A204.1 (cell line): ENCODE results near the gene CERS6.

Experiments used
- FAIRE-seq: peaks from 2 replicates; lab custom pipeline; 2012; peaks lifted over from hg19 to GRCh38; lab: Jason Lieb, UNC

Gene CERS6

DNA sequence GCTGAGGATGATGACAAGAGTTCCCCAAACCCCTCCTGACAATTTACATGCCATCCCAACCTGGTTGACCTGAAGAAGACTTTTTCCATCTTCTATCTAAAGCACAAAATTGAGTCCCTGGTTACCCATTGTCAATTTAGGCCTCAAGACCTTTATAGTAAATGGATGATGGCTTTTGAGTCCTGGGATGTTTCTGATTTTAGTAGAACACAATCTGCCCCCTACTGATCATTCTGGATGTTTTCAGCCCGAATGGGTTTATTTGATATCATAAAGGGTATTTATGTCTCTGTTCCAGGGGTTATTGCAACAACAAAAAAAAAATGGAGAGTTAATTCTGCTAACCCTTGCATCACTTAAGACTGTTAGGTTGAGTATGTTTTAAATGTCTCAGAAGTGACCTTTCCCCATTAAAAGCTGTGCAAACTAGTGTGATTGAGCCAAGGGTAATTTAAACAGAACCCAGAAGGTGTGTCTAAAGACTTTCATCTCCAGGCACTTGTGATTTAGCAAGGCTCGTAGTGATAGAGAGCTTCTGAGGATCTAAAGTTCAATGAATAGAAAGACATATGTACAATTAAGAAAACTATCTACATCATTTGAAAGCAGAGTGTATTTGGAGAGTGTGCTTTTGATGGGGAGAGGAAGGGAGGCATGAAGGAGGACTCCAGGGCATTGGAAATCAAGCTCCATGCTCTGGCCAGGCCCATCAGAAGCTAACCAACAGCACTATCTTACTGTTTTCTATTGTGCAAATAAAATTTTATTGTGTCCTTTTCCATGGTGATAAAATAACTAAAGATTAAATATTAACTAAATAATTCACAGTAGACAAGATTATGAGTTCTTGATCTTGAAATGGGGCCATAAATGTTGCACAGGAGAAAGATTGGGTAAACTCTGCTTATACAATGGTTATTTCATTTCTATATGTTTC is 249.7 kb downstream of the CERS6 start:
- no peak for FAIRE-seq

DNA sequence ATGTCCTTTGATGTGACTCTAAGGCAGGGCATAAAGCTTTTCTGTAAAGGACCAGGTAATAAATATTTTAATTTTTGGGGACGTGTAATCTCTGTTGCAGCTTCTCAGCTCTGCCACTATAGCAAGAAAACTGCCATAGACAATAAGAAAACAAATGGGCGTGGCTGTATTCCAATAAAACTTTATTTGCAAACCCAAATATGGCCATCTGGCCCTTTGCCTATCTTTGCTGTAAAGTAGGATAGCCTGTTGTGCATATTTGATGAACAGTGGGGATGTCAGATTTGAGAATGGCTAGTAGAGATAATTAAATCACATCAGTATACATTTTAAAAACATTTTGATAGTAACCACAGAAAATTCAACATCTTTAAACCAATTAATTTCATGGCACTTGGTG is 250.7 kb downstream of the CERS6 start:
- no peak for FAIRE-seq

DNA sequence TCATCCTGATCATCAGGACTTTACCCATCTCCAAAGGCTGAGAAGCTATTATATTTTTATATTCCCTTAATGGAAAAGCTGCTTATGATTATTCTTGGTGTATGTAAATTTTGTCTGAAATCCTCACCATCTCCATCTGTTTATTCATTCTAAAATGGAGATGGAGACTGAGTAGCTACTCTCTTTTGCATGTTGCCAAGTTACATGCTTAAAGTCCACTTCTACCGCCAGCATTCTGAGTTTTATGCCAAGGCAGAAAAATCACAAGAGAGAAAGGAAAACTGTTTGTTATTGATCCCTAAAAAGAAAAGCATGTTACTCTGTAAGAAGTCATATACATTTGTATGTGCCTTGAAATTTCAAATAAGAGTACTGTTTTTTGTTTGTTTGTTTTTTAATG is 252.0 kb downstream of the CERS6 start:
- no peak for FAIRE-seq

DNA sequence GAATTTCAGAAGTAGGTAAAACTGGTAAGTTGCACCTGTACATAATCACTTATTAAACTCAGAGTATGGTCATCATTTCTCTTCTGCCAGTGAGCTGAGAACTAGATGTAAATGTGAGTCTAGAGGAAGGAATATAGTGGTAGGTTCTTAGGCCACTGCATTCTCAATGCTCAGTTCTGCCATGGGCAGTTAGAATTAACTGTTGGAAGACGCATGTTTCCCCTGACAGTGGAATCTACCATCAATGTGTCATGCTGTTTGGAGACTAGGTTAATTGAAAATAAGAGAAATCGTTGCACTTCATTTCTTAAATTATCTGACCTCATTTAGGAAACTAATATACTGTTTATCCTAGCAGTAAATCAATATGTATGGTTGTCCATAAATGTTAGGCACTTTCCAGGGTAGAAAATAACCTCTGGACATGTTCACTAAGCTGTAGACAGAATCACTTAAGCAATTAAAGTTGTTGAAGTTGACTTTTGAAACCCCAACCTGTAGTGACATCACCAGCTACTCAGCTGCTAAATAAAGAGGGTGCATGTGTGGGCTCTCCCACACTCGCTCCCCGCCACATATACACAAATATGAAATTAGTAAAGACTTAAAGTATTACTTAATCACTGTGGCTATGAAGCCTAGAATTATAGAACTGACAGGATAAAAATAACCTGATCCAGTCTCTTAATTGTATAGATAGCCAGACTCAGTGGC is 254.8 kb downstream of the CERS6 start:
- no peak for FAIRE-seq

DNA sequence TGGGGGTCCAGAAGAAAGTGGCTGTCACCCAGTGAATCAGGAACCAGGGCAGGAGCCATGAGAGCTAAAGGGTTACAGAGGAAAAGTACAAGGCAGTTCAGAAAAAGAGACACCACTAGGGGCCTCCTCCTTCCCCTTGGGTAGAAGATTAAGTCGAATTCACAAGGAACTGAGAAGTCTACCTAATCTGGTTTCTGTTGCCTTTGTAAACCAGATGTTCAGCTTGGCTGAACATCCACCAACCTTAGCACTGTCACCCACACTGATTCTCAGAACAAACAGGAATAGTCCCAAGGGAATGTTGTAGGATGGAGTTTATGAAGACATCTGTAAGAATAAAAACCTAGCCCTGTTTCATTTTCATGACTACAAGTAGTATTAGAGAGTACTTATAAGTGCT is 256.0 kb downstream of the CERS6 start:
- no peak for FAIRE-seq

DNA sequence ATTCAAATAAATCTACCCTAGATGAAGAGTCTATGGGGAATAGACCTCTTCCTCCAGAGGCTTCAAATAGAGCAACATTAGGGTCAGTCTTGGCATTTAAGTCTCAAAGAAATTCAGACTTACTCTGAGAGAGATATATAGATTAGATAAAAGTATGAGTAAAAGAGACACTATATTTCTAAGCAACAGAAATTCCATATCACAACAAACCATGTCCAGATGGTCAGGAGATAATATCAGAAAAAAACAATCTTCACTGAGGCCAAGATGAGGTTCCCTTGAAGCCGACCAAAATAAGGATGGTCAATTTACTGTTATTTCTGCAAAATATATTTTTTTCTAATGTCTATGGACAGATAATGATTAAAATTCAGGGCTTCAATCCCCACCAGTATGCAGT is 257.3 kb downstream of the CERS6 start:
- no peak for FAIRE-seq

DNA sequence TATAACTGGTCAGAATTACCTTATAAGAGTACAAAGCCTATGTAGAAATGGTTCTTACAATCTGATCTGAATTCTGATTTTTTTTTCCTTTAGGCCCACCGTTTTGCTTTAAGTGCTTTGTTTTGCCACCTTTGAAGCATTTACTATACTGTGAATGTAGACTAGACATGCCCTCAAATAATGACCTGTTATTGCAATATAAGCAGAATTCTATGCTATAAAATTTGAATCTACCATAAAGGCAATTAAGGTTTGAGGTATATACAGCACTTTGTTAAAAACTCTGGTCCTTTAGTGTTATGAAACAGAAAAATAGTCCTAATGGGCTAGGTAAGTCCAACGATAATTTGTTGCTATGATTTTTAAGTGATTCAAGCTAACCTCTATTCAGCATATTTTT is 259.8 kb downstream of the CERS6 start:
- no peak for FAIRE-seq

DNA sequence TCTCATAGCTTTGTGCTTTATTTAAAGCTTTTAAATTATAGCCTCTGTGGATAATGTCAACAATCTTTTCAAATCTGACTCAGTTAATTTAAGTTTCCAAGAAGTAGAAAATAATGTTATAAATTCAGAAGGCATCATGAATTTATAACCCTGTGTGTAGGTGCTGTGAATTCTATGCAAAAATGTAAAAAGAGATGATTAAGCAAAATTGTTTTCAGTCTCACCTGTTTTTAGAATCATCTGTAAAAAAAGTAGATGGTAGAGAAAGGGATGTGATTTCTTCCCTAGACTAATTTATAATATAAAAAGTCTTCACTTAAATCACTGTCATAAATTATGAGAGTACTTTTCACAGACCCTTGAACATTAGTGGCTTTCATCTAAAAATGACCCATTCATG is 260.8 kb downstream of the CERS6 start:
- no peak for FAIRE-seq

DNA sequence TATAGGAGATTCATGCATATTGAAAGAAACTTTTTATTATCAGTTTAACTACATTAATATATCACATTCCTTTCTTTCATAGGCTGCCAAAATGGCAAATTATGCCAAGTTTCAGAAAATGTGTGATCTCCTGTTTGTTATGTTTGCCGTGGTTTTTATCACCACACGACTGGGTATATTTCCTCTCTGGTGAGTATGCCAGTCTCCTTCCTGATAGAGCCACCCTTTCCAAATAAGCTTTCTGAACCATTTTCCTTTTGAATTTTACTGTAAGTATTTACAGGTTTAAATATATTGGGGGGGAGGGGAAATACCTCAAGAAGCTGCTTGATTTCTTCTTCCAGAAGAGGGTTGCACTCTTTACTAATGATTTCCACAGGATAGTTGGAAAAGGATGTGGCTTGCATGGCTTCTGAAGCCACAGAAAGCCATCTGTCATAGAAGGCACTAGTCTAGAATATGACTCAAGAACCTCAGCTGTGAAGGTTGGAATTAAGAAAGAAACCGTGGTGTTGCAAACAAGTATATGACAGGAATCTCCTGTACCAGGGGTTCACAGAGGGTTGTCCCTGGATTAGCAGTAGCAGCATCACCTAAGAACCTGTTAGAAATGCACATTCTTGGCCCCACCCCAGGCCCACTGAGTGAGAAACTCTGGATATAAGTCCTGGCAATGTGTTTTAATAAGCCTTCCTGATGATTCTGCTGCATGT is 261.9 kb downstream of the CERS6 start:
- FAIRE-seq, result no peak

DNA sequence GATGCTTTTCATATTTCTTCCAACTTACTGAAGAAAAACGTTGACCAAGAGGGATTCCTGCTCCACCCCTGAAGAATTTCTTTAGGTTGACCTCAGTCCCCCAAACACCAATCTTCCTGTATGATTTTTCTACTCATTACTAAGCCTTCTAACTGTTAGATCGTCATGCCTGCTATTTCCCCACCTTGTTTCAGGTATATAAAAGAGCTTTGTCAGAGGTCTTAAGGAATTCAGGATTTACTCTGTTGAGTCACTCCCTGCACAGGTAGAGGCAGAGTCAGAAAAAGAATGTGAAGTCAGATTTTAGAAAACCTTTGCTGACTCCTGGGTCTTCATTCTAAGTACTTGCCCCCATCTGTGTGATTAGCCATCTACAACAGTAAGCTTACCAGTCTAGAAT is 262.6 kb downstream of the CERS6 start:
- FAIRE-seq, result no peak

DNA sequence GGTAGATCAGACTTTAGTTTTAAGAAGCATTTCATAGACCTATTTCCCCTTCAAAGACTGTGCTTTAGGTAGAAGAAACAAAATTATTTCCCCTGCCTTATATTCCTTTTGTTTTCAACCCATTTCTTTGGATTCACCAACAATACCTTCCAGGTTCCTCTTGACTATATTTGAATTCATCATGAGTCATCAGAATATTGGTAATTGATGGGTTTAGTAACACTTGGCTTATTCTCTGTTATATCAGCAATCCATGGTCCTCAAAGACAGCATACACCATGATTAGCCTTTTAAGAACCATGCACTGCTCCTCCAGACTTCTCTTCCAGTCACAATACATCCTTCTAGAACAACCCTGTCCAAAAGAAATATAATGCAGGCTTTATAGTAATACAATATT is 263.4 kb downstream of the CERS6 start:
- no peak for FAIRE-seq

DNA sequence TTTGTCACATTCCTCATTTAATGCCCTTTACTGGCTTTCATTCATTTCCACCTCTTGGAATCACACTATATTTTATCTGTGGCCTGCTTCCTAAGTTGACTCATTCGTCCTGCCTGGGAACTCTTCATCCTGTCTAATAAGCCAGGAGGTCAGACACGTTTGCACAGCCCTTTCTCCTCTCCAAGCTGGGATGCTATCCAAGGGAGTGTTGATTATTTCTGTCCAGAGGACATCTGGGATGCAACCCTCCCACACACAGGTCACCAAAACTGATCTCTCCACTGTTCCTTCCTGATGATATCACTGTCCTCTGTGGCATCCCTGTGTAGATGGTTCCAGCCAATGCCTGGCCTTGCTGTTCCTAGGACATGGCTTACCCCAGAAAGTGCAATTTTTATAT is 266.5 kb downstream of the CERS6 start:
- no peak for FAIRE-seq

DNA sequence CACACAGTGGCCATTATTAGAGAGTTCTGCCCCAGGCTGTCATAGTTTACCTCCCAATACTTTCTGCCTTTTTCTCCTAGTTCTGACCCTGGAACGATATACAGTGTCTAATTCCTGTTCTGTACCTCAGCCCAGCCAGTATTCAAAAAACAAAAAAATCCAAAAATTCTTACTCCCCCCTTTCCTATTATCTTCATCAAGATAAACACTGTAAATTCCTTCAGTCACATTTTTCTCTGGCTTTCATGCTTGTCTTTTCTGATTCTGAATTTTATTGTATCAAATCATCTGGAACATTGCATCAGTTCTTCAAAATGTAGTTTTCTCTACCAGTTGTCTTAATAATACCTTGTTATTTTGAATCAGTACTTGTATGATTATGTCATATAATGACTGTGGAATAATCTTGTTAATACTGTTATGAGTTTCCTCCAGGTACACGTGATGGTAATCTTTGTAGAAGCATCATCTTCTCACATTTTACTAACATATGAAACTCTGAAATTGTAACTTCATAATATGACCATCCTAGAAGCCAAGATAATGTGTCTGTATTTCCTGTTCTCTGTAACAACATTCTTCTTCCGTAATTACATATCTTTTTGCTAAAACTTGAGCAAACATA is 267.3 kb downstream of the CERS6 start:
- no peak for FAIRE-seq

DNA sequence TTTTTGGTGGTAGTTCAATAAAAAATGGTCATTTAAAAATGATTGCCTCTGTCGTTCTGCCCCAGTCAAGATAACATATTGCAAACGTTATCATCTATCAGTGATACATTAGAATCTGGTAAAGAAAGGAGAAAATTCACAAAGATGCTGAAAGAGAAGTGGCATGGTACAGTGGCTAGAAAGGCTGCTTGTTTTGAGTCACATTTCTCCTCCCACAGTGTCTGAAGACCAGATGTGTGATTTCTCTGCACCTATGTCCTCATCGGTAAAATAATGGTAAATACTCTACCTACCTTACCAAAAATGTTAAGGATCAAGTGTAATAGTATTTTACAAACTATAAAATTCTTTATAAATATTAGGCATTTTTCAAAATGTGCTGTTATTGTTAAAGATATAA is 270.3 kb downstream of the CERS6 start:
- FAIRE-seq, result no peak

DNA sequence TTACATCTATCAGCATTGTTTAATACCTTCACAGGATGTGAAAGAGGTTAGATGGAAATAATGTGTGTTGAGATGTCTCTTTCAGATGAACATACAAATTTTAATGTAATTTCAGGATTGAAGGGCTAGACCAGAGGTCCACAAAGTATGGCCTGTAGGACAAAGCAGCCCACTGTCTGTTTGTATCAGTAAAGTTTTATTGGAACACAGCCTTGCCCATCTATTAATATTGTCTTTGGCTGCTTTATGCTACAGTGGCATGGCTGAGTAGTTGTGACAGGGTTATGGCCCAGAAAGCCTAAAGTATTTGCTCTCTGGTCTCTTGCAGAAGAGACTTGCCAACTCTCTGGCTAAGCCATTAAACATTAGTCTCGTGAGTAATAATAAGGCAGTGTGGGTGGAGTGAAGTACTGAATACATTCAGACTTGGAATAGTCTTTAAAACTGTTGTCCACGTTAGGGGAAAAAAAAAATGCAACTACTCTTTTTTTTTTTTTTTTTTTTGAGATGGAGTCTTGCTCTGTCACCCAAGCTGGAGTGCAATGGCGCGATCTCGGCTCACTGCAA is 271.9 kb downstream of the CERS6 start:
- no peak for FAIRE-seq

DNA sequence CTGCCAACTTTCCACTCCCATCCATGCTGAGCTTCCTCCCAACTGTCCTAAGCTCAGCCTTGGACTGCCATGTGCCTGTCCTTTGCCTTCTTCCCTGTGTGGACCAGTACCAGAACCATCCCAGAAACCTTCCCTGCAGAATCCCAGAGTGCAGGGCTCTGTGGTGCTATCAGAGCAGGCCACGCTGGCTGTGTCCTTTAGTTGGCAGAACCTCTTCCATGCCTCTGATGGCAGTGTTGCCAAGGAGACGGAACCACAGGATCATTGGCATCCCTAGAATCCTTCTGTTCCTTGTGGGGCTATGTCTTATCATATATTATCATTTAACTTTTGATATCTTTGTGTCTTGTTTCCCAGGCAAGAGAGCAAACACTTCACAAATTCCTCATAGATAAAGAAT is 273.4 kb downstream of the CERS6 start:
- FAIRE-seq, result no peak

DNA sequence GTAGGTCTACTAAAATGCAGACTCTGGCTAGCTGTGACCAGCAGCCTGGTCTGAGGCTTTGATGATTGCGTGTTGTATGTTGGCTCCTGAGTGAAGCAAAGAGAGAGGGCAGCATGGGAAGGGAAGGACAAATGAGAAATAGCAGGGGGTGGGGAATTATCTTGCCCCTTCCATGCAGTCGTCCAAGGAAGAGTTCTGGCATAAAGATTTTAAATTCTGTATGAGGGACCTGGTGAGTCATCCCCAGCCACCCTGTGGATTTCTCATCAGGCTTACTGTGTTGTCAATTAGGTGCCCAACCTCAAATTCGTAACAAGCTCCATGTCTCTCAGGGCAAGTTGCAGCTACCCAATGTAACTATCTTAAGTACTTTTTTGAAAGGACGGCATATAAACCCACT is 274.3 kb downstream of the CERS6 start:
- no peak for FAIRE-seq

DNA sequence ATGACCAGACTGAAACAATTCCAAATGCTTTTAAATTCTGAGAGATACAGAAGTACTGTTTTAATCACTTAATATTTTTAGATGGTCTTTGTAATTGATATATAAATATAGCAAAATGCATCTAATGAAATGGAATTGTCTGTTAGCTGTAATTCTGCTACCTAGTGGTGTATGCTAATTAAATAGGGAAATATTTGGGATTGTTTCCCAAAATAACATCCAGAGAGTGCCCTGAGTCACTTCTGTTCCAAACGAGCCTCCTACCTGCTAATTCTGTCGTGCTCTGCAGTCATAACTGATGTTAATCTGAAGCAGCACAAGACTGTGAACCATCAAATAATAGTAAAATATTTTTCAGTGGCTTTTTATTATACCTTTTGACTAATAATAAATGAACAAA is 274.9 kb downstream of the CERS6 start:
- FAIRE-seq, result no peak

DNA sequence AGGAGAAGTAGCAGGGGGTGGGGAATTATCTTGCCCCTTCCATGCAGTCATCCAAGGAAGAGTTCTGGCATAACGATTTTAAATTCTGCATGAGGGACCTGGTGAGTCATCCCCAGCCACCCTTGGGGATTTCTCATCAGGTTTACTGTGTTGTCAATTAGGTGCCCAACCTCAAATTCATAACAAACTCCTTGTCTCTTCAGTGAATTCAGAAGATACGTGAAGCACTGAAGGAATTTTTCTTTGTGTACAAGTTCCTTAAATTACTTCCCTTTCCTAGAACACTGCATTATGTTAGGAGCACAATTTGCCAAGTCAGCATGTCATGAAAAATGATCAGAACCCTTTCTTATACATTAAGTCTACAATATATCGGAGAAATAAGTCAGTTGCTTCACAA is 275.5 kb downstream of the CERS6 start:
- no peak for FAIRE-seq

DNA sequence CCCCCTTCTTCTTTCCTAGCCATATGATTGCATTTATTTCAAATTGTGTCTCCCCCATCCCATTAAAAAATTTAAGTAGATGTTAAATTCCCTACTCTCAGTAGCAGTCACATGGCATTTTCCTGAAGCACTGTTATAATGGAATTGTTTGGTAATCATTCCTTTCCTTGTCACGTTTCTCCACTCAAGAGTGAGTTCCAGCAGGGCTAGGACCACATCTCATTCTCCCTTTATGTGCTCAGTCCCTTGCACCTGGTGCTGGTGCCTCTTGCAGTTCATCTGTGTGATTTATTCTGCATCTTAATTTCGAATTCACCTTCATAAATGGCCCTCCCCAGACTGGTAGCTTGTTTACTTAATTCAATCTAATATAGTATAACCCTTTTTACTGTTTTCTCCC is 276.0 kb downstream of the CERS6 start:
- no peak for FAIRE-seq

DNA sequence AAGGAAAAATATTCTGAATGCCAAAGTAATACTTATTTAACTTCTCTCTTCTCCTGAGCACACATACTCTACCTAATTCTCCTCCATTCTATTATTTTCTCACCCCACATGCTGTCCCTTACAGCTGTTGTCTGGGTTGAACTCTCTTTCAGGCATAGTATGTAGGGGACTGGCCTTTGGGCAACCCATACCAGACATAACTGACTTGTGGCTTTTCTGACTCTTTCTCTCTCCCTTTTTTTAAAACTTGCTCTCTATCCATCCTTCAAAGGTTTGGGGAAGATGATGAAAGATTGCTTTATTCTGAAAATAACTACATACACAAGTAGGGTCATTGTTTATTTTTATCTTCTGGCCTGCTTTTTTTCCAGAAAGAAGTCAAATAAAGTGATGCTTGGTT is 276.4 kb downstream of the CERS6 start:
- FAIRE-seq, result no peak

DNA sequence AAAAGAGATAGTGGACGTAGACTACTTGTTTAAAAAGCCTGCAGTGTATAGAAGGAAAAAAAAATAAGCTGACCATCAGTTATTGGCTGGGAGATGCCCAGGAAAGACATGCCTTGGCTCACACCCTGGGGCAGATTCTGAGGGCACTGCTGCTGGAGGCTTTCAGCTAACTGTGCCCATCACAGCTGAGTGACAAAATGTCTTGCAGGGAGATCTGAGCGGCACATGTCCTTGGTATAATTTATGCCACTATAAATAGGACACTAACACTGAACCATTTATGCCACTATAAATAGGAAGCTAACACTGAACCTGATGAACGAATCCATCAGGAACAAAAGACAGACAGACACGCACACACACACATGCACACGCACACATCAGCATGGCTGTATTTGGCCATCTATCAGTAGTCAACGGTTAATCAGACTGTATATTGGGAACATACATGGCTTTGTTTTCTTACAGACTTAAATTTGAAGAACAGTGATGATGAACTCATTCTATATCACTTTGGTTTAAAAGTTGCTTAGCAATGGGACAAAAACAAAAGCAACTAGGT is 278.2 kb downstream of the CERS6 start:
- no peak for FAIRE-seq
